IMR-90 (cell line): ENCODE results near the gene ABCC8. TPM values are rescaled to one million over a fixed set of nuclear protein-coding genes. Genes with fewer than 3 reads are reported as not detected.

Experiments used
- ATAC-seq: fragments of 200-7000 bp; cut with Tn5 transposase; 2 replicates; pipeline ENCODE4 v1.9.1; 2020; ENCODE audit warnings: low read depth, mild to moderate bottlenecking, moderate library complexity
- BruUV-seq: library from RNA; stranded (reverse); fragments of 400-500 nt; replicated peaks from 2 replicates; lab custom pipeline; 2021; lab: Mats Ljungman, UMichigan
- CTCF ChIA-PET: fragments of 300-600 bp; formaldehyde crosslinking; extraction: SDS; loops from one replicate; lab custom pipeline; 2021; ENCODE audit warnings: antibody characterized with exemption; lab: Yijun Ruan, JAX
- POLR2A ChIA-PET: fragments of 300-600 bp; sonication (Branson Sonifier 250); formaldehyde crosslinking; loops from one replicate; lab custom pipeline; 2022; ENCODE audit warnings: antibody characterized with exemption; ENCODE audit not compliant: unreplicated experiment; lab: Charles Lee
- DNase-seq: peaks from one replicate; pipeline ENCODE4 v3.0.0; 2013
- H2AFZ ChIP-seq: replicated peaks from 2 replicates; pipeline ENCODE3; 2013; ENCODE audit warnings: low read length, mild to moderate bottlenecking; ENCODE audit not compliant: poor library complexity
- H2AK5ac ChIP-seq: 2 replicates; pipeline ENCODE4 v1.6.1; 2013; ENCODE audit warnings: low read depth, low read length, inconsistent platforms
- H2AK9ac ChIP-seq: replicated peaks from 2 replicates; pipeline ENCODE3; 2013; ENCODE audit warnings: mild to moderate bottlenecking, low read depth, low read length, moderate library complexity; ENCODE audit not compliant: poor library complexity
- H2BK120ac ChIP-seq: 2 replicates; pipeline ENCODE4 v1.6.1; 2013; ENCODE audit warnings: low read depth, low read length, inconsistent platforms
- H2BK15ac ChIP-seq: 3 replicates; pipeline ENCODE4 v1.6.1; 2013; ENCODE audit warnings: low read depth, low read length, inconsistent platforms
- H2BK20ac ChIP-seq: 2 replicates; pipeline ENCODE4 v1.6.1; 2013; ENCODE audit warnings: low read depth, mild to moderate bottlenecking, inconsistent platforms, low read length, moderate library complexity
- H2BK5ac ChIP-seq: 2 replicates; pipeline ENCODE4 v1.6.1; 2013; ENCODE audit warnings: mild to moderate bottlenecking, low read depth, low read length, inconsistent platforms; ENCODE audit not compliant: poor library complexity, severe bottlenecking
- H3K14ac ChIP-seq: replicated peaks from 2 replicates; pipeline ENCODE4 v1.6.1; 2013; ENCODE audit warnings: low read depth, low read length, inconsistent platforms
- H3K18ac ChIP-seq: 2 replicates; pipeline ENCODE4 v1.6.1; 2013; ENCODE audit warnings: low read depth, low read length, control low read depth
- H3K23ac ChIP-seq: 2 replicates; pipeline ENCODE4 v1.6.1; 2013; ENCODE audit warnings: low read depth, low read length, inconsistent platforms
- H3K27ac ChIP-seq: 2 replicates; pipeline ENCODE4 v1.5.1; 2013; ENCODE audit warnings: mild to moderate bottlenecking, control low read depth, low read length; ENCODE audit not compliant: insufficient read depth
- H3K27me3 ChIP-seq: 2 replicates; pipeline ENCODE4 v1.6.1; 2013; ENCODE audit warnings: low read length; ENCODE audit not compliant: control insufficient read depth, insufficient read depth
- H3K36me3 ChIP-seq: 2 replicates; pipeline ENCODE4 v1.6.1; 2013; ENCODE audit warnings: low read length, mixed read lengths; ENCODE audit not compliant: control insufficient read depth, insufficient read depth
- H3K4ac ChIP-seq: 2 replicates; pipeline ENCODE4 v1.6.1; 2013; ENCODE audit warnings: low read depth, low read length, inconsistent platforms
- H3K4me1 ChIP-seq: 2 replicates; pipeline ENCODE4 v1.6.1; 2013; ENCODE audit warnings: low read length, mixed read lengths; ENCODE audit not compliant: control insufficient read depth, insufficient read depth
- H3K4me2 ChIP-seq: 2 replicates; pipeline ENCODE4 v1.6.1; 2013; ENCODE audit warnings: low read depth, mild to moderate bottlenecking, control low read depth, low read length, moderate library complexity
- H3K4me3 ChIP-seq: 2 replicates; pipeline ENCODE4 v1.5.1; 2013; ENCODE audit warnings: low read depth, mild to moderate bottlenecking, control low read depth, low read length, moderate library complexity; ENCODE audit not compliant: insufficient read depth
- H3K56ac ChIP-seq: 2 replicates; pipeline ENCODE4 v1.6.1; 2013; ENCODE audit warnings: low read length, inconsistent platforms; ENCODE audit not compliant: insufficient read depth; ENCODE audit errors: extremely low read depth
- H3K79me1 ChIP-seq, 2 experiments: 2 replicates each; pipeline ENCODE4 v1.6.1; 2013; ENCODE audit warnings: low read length in 2 of 2, inconsistent platforms in 1 of 2, low read depth in 1 of 2
- H3K9ac ChIP-seq: 2 replicates; pipeline ENCODE4 v1.6.1; 2013; ENCODE audit warnings: low read depth, low read length, control low read depth
- H3K9me1 ChIP-seq: 2 replicates; pipeline ENCODE4 v1.6.1; 2013; ENCODE audit warnings: low read length, inconsistent platforms; ENCODE audit not compliant: insufficient read depth
- H3K9me3 ChIP-seq: 2 replicates; pipeline ENCODE4 v1.6.1; 2013; ENCODE audit warnings: low read length; ENCODE audit not compliant: control insufficient read depth, insufficient read depth
- H4K20me1 ChIP-seq: 2 replicates; pipeline ENCODE4 v1.6.1; 2013; ENCODE audit warnings: low read length, inconsistent platforms; ENCODE audit not compliant: insufficient read depth
- H4K5ac ChIP-seq: 2 replicates; pipeline ENCODE4 v1.6.1; 2013; ENCODE audit warnings: mild to moderate bottlenecking, low read depth, low read length, control low read depth
- H4K8ac ChIP-seq, 2 experiments: 2 replicates each; pipeline ENCODE4 v1.6.1; 2013; ENCODE audit warnings: low read depth in 2 of 2, low read length in 2 of 2, control low read depth in 1 of 2, inconsistent platforms in 1 of 2
- H4K91ac ChIP-seq: 2 replicates; pipeline ENCODE4 v1.6.1; 2013; ENCODE audit warnings: low read depth, low read length, inconsistent platforms; ENCODE audit not compliant: insufficient read depth
- BHLHE40 ChIP-seq: fragments of 150-350 bp; IDR thresholded peaks from 2 replicates; pipeline ENCODE4 v1.6.1; 2016; ENCODE audit warnings: mild to moderate bottlenecking, low read depth, low read length
- CEBPB ChIP-seq: IDR thresholded peaks from 2 replicates; pipeline ENCODE4 v1.6.1; 2012; ENCODE audit warnings: low read depth, low read length, improper control_type of control experiment
- CHD1 ChIP-seq: IDR thresholded peaks from 2 replicates; pipeline ENCODE4 v1.6.1; 2012; ENCODE audit warnings: low read depth, low read length, improper control_type of control experiment
- CTCF ChIP-seq: conservative IDR thresholded peaks from 2 replicates; pipeline ENCODE4 v1.5.1; 2012; ENCODE audit warnings: mild to moderate bottlenecking, low read depth, low read length, improper control_type of control experiment
- FOS ChIP-seq: fragments of 150-350 bp; IDR thresholded peaks from 2 replicates; pipeline ENCODE4 v1.6.1; 2016; ENCODE audit warnings: low read depth, low read length
- MAFK ChIP-seq: IDR thresholded peaks from 2 replicates; pipeline ENCODE4 v1.6.1; 2012; ENCODE audit warnings: low read depth, low read length, improper control_type of control experiment
- MAZ ChIP-seq: IDR thresholded peaks from 2 replicates; pipeline ENCODE4 v1.6.1; 2012; ENCODE audit warnings: low read depth, mild to moderate bottlenecking, low read length, improper control_type of control experiment, moderate library complexity, borderline replicate concordance
- MXI1 ChIP-seq: IDR thresholded peaks from 2 replicates; pipeline ENCODE4 v1.6.1; 2012; ENCODE audit warnings: low read depth, mild to moderate bottlenecking, low read length, moderate library complexity, borderline replicate concordance
- NFE2L2 ChIP-seq: fragments of 150-350 bp; IDR thresholded peaks from 2 replicates; pipeline ENCODE4 v1.6.1; 2016; ENCODE audit warnings: low read depth, mild to moderate bottlenecking, low read length
- RAD21 ChIP-seq: IDR thresholded peaks from 2 replicates; pipeline ENCODE4 v1.6.1; 2012; ENCODE audit warnings: low read length, improper control_type of control experiment
- RCOR1 ChIP-seq: IDR thresholded peaks from 2 replicates; pipeline ENCODE4 v1.6.1; 2012; ENCODE audit warnings: mild to moderate bottlenecking, low read length, improper control_type of control experiment; ENCODE audit not compliant: insufficient replicate concordance
- RFX5 ChIP-seq: IDR thresholded peaks from 2 replicates; pipeline ENCODE4 v1.8.0; 2012; ENCODE audit warnings: low read depth, mild to moderate bottlenecking, low read length, moderate library complexity
- SMC3 ChIP-seq: fragments of 150-350 bp; IDR thresholded peaks from 2 replicates; pipeline ENCODE4 v1.6.1; 2016; ENCODE audit warnings: low read depth, mild to moderate bottlenecking, antibody characterized with exemption, low read length, moderate library complexity
- WGBS, 2 experiments: methylation state at CpG; one replicate each; pipeline versions ENCODE4 v1.1.5 to v1.1.7; 2013; ENCODE audit warnings: missing lambda C conversion rate in 2 of 2; ENCODE audit not compliant: insufficient read length in 1 of 2; ENCODE audit errors: extremely low coverage in 2 of 2; 5-methylcytosine and 5-hydroxymethylcytosine counted together
- dilution Hi-C: fragments of 300-500 bp; cut with HindIII; formaldehyde crosslinking; loops from one replicate; pipeline ENCODE4 v1.14.3; 2018; ENCODE audit warnings: low sequenced_read_pairs; ENCODE audit not compliant: unreplicated experiment
- in situ Hi-C: fragments of 300-500 bp; cut with MboI; formaldehyde crosslinking; loops from 3 replicates; pipeline ENCODE4 v1.14.3; 2019; ENCODE audit warnings: low sequenced_read_pairs, inconsistent platforms, mixed read lengths
- intact Hi-C: fragments of 100-400 bp; cut with micrococcal nuclease; formaldehyde crosslinking; loops from 2 replicates; pipeline ENCODE4 v1.10.0; 2022
- polyA plus RNA-seq, 3 experiments: library from polyadenylated mRNA; depleted of rRNA; stranded (reverse); fragments of >200 nt; gene quantifications; 2 replicates each; pipeline ENCODE4 v1.2.3, GENCODE V29; 2012; ENCODE audit warnings: low replicate concordance in 1 of 3
- total RNA-seq: library from RNA; depleted of rRNA; stranded (reverse); fragments of >200 nt; gene quantifications from 2 replicates; pipeline ENCODE4 v1.2.3, GENCODE V29; 2012
- TF ChIP-seq, protein P1 (sequence below): fragments of 150-350 bp; IDR thresholded peaks from 2 replicates; pipeline ENCODE4 v1.6.1; 2017; ENCODE audit warnings: mild to moderate bottlenecking, antibody characterized with exemption, low read length, low read depth

ABCC8 gene
- total and polyA plus RNA-seq, 2 of the 4 experiments (the other 2 are of a cell fraction): not detected

- no peak for TF ChIP-seq CHD1
- no peak for TF ChIP-seq MAZ
Measured at GRCh38 chr11:17476317-17477083, at the start of gene ABCC8 (continued).

- H3K18ac ChIP-seq: no peak overlapping the region
- dilution Hi-C loops (no loop called here), in situ Hi-C loops (no loop called here), intact Hi-C loops (no loop called here)
- peaks cover 14% of the 10 kb centered on the region for H3K27me3 ChIP-seq
- DNase-seq (no peak), ATAC-seq (no peak)
- POLR2A ChIA-PET: no interaction called here
- H4K5ac ChIP-seq: no peak overlapping the region
- no peak overlapping the region for H2BK5ac ChIP-seq
- no peak overlapping the region for H2BK120ac ChIP-seq
- no peaks in the 10 kb centered on the region for H3K4me1 ChIP-seq
- no peaks in the 10 kb centered on the region for H3K36me3 ChIP-seq
- H4K20me1 ChIP-seq: no peaks in the 10 kb centered on the region
- no peak overlapping the region for H3K23ac ChIP-seq
- H3K9ac ChIP-seq: no peak overlapping the region
- no peak overlapping the region for H2AFZ ChIP-seq
- CTCF ChIA-PET: no interaction called here
- no peak overlapping the region for H4K91ac ChIP-seq
- H2AK9ac ChIP-seq: no peak overlapping the region
- 70% methylated on average over 3 of the region's 13 CpGs; no CpG with 5 or more reads in 1 of the 2 experiments for WGBS, 2 experiments
- no peak overlapping the region for H4K8ac ChIP-seq
- H2AK5ac ChIP-seq: no peak overlapping the region
- no peak overlapping the region for H3K4me2 ChIP-seq
- no peak overlapping the region for H3K56ac ChIP-seq
- no peaks in the 10 kb centered on the region for H3K79me1 ChIP-seq
- H2BK15ac ChIP-seq: no peak overlapping the region
- no peaks in the 10 kb centered on the region for H3K9me1 ChIP-seq
- H3K4me3 ChIP-seq: no peak overlapping the region
- TF ChIP-seq MAFK (no peak), RFX5 (no peak), RCOR1 (no peak), CEBPB (no peak), RAD21 (no peak), FOS (no peak), NFE2L2 (no peak), MAZ (no peak), SMC3 (no peak), MXI1 (no peak), CTCF (no peak), BHLHE40 (no peak), CHD1 (no peak)
- TF ChIP-seq, protein P1, sequence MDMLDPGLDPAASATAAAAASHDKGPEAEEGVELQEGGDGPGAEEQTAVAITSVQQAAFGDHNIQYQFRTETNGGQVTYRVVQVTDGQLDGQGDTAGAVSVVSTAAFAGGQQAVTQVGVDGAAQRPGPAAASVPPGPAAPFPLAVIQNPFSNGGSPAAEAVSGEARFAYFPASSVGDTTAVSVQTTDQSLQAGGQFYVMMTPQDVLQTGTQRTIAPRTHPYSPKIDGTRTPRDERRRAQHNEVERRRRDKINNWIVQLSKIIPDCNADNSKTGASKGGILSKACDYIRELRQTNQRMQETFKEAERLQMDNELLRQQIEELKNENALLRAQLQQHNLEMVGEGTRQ: no peak
- no TSS peak for BruUV-seq
- no peak overlapping the region for H2BK20ac ChIP-seq
- H3K27ac ChIP-seq: no peak overlapping the region
- no peak overlapping the region for H3K4ac ChIP-seq
- no peaks in the 10 kb centered on the region for H3K9me3 ChIP-seq
- no peak overlapping the region for H3K14ac ChIP-seq
Measured at GRCh38 chr11:17526326-17526725, 49.7 kb upstream of the ABCC8 start.
